HG03457 (cell line): Measurements from ENCODE around the gene ELF3.
"Not testable (repeated sequence)": the region's sequence is repeated elsewhere in the genome, so short reads cannot be mapped to it uniquely, and the experiment has no call there.

Experiments used
- ATAC-seq: cut with Tn5 transposase; IDR thresholded peaks from one replicate; pipeline ENCODE4 v1.9.1; 2021; ENCODE audit warnings: moderate number of reproducible peaks; ENCODE audit not compliant: unreplicated experiment

Gene ELF3

GRCh38 chr1:202007805-202008489 lies 2.4 kb upstream of the ELF3 start:
- no peak for ATAC-seq

DNA sequence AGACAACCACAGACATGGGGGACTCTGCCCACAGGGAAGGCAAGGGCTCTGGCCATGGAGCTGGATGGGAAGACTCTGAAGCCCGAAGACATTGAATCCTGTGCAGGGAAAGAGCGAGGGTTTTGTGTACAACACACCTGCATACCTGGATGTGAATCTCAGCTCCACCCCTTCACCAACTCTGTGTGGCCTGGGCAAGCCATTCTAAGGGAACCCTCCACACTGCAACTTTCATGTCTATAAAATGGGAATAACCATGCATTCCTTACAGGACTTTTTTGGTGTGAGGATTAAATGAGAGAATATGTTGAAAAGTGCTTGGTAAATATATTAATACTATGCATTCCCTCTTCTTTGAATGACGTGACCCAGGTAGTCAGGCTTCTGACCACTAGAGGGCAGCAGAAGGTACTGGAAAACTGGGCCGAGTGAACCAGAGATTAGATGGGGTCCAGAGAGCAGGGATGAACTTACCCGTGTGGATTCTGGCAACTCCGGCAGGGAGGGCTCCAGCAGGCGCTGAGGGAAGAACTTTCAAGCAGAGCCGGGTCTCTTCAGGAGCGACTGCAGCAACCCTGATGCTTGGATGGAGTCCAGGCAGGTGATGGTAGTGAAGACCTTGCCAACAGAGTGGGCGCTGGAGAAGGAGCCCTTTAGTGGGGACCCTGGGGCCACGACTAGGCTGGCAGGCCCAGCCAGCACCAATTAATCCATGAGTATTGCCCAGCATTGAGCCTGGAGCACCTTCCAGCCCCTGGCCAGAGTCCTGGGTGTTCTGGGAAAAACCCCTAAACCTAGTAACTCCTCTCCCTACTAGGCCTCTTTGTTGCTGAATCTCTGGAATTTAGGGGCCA lies 834 bp upstream of the ELF3 start:
- peak; percentile 36 for ATAC-seq

DNA sequence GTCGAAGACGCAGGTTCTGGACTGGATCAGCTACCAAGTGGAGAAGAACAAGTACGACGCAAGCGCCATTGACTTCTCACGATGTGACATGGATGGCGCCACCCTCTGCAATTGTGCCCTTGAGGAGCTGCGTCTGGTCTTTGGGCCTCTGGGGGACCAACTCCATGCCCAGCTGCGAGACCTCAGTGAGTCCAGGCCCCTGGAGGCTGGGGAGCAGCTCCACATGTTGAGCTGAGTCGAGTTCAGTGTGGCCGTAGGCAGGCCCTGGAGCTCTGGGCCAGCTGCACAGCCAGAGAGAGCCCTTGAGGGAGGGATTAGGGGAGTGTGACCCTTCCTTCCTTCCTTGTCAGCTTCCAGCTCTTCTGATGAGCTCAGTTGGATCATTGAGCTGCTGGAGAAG lies 1.6 kb downstream of the ELF3 start:
- no peak for ATAC-seq

GRCh38 chr1:202012544-202013478 lies 2.4 kb downstream of the ELF3 start:
- ATAC-seq, result no peak

GRCh38 chr1:202013603-202014002 lies 3.2 kb downstream of the ELF3 start:
- no peak for ATAC-seq

DNA sequence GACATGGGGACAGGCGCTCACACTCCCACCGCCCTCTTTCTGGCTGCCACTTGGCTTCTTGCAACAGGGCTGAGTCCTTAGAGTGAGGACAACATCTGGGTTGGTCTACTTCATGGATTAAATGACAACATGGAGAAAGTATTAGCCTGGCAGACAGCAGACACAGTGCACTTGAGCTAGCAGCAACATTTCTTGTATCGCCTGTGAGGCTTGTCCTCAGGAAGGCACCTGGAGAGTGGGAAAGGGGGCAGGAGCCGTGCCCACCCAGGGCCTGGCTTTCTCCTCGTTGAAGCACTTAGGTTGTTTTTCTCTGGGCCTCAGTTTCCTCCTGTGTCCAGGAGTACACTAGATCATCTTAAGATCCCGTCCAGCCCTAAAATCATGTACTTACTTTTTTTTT lies 3.7 kb downstream of the ELF3 start:
- no peak for ATAC-seq

GRCh38 chr1:202014915-202015661 lies 4.7 kb downstream of the ELF3 start:
- no peak for ATAC-seq

DNA sequence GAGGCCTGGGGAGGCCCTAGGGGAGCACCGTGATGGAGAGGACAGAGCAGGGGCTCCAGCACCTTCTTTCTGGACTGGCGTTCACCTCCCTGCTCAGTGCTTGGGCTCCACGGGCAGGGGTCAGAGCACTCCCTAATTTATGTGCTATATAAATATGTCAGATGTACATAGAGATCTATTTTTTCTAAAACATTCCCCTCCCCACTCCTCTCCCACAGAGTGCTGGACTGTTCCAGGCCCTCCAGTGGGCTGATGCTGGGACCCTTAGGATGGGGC lies 5.2 kb downstream of the ELF3 start:
- no peak for ATAC-seq

GRCh38 chr1:202016022-202016810 lies 5.8 kb downstream of the ELF3 start:
- no peak for ATAC-seq

- ATAC-seq, result no peak
These were observed 6.7 kb downstream of the ELF3 start for GRCh38 chr1:202016811-202017748.

DNA sequence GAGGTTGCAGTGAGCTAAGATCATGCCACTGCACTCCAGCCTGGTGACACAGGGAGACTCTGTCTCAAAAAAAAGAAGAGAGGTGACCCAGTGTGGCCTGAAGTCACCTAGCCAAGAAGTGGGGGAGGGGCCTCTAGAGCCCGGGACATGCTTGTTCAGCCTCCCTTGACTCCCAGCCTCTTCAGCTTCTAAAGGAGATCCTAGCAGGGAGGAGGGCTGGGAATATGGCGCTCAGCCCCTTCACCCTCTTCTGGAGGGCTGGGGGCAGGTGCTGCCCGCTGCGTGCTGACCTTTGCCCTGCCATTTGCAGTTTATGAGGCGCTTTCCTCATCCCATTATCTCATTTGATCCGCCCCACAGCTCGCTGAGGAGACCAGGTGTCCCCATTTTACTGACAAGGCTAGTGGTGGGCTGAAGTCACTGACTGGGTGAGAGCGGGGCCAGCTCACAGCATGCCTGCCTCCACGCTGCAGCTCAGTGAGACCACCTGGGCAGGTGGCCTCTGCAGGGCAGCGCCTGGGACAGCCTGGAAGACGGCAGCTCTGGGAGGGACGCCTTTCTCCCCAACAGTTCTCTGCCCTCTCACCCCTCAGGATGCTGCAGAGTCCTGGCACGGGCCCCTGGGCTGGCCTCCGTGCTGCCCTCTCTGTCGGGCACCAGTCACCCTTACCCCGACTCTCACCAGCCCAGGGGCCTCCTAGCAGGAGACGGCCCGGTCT lies 7.5 kb downstream of the ELF3 start:
- no peak for ATAC-seq

GRCh38 chr1:202018468-202019234 lies 8.3 kb downstream of the ELF3 start:
- ATAC-seq, result no peak

DNA sequence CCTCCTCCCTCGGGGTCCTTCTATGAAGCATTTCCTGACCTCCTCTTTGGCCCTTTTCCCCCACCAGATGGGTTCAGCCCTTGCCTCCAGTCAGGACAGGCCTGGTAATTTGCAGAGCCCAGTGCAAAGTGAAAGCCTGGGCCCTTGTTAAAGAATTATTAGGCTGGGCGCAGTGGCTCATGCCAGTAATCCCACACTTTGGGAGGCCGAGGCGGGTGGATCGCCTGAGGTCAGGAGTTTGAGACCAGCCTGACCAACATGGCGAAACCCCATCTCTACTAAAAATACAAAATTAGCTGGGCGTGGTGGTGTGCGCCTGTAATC lies 8.8 kb downstream of the ELF3 start:
- not testable (repeated sequence) for ATAC-seq

DNA sequence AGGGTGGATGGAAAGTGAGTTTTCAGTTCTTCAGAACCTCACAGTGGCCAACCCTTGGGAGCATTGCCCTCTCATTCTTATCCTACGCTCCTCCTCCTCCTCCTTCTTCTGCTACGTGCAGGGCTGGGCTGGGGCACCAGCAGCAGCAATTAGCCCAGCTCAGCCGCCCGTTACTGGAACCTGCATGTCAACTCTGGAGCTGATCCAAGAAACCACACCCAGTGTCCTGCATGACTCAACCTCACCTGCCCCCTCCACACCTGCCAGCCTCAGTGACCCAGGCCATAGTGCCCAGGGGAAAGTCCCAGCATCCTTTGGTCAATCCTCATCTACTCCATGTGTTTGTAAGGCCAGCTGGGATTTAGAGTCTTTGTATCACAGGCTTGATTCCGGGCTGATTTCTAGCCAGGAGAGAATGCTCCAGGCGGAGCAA lies 12.6 kb downstream of the ELF3 start:
- ATAC-seq, result no peak

DNA sequence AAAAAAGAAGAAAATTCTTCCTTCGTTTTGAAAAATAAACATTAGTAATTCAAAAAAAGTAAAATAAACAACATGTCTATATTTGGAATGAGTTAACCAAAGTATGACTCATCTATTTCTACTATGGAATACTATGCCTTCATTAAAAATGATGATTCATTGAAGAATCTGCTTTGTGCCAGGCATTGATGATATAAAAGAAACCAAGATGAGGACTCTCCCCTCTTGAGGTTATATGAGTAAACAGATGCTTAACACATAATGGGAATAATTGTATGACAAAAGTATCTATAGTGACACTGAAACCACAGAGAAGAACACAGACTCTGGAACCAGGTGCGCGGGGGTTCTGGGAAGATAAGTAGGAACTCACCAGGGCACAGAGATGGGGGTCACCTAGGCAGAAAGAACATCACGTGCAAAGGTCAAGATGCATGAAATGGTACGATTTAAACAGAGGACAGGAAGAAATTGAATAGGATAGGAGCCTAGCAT lies 18.8 kb downstream of the ELF3 start:
- ATAC-seq, result no peak

DNA sequence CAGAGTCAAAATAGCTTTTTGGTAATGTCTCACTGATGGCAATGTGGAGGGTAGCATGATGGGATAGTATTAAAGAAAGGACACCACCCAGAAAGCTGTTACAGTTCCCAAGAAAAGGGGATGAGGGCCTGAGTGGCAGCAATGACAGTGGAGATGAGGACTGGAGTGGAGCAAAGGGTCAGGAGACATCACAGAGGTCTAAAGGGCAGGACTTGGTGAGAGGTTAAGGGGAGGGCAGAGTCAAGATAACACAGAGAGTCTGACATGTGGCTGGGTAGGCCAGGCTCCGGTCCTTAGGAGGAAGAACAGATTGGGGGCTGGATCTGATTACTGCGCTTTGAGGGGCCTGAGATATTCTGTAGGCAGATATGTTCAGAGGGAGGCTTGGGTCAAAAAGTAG lies 19.3 kb downstream of the ELF3 start:
- ATAC-seq, result no peak

- no peak for ATAC-seq
These were observed 21.4 kb downstream of the ELF3 start for GRCh38 chr1:202031796-202032195.
